ENCODE data around the gene BAG1.

Gene BAG1

DNA sequence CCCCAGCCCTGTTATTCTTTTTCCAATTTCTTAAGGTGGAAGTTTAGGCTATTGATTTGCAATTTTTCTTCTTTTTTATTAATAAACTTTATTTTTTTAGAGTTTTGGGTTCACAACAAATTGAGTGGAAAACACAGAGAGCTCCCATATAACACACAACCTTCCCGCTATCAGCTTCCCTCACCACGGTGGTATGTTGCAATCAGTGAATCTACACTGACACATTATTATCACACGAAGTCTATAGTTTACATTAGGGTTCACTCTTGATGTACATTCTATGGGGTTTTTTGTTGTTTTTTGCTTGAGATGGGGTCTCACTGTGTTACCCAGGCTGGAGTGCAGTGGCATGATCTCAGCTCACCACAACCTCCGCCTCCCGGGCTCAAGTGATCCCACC lies 21.0 kb upstream of the BAG1 start:
- no peak overlapping the region for H3K18ac ChIP-seq (ENCODE audit: low read depth in 1 of 2, low read length in 2 of 2)
- 95% methylated on average over 4 of the region's 5 CpGs for WGBS
- no peak overlapping the region for H4K8ac ChIP-seq (ENCODE audit: low read length)
- H2BK120ac ChIP-seq (ENCODE audit: low read depth, low read length) = no peak overlapping the region
- peaks cover 5% of the 10 kb centered on the region for H3K4me1 ChIP-seq (ENCODE audit: control insufficient read depth, insufficient read depth, low read depth, low read length)
- H2BK5ac ChIP-seq (ENCODE audit: low read depth, low read length, poor library complexity, severe bottlenecking) = no peak overlapping the region
- H3K14ac ChIP-seq (ENCODE audit: low read length in 2 of 2) = no peak overlapping the region
- no peak overlapping the region for H3K4me3 ChIP-seq (ENCODE audit: insufficient read depth in 1 of 2, low read depth in 1 of 2, low read length in 2 of 2)
- no peak overlapping the region for H3K4ac ChIP-seq (ENCODE audit: low read depth in 1 of 2, low read length in 2 of 2)
- H3K79me1 ChIP-seq (replicated peaks; ENCODE audit: low read length, poor library complexity, severe bottlenecking) = peaks cover 2% of the 10 kb centered on the region
- no peaks in the 10 kb centered on the region for H3K27me3 ChIP-seq (ENCODE audit: control insufficient read depth in 1 of 2, insufficient read depth in 1 of 2, low read length in 2 of 2)
- no peak overlapping the region for H2BK12ac ChIP-seq (ENCODE audit: low read length in 2 of 2)
- H3K23ac ChIP-seq (ENCODE audit: low read length in 2 of 2) = no peak overlapping the region
- no peak overlapping the region for H3K9ac ChIP-seq (ENCODE audit: low read length)
- H2AK5ac ChIP-seq (ENCODE audit: low read length, severe bottlenecking) = no peak overlapping the region
- H3K27ac ChIP-seq (ENCODE audit: low read length, poor library complexity, severe bottlenecking) = no peak overlapping the region
- H4K91ac ChIP-seq (ENCODE audit: low read length) = no peak overlapping the region
- DNase-seq = no peak
- no peak overlapping the region for H2BK15ac ChIP-seq (ENCODE audit: low read depth, poor library complexity, severe bottlenecking)
- H3K36me3 ChIP-seq (ENCODE audit: control insufficient read depth in 1 of 2, insufficient read depth in 2 of 2, low read depth in 1 of 2, low read length in 2 of 2) = peaks cover 6 to 52% of the 10 kb centered on the region in 2 experiments
- no peaks in the 10 kb centered on the region for H3K9me3 ChIP-seq (ENCODE audit: control insufficient read depth, low read length)
- H3K4me2 ChIP-seq (ENCODE audit: low read length, poor library complexity, severe bottlenecking) = no peak overlapping the region
- no peak overlapping the region for H2AFZ ChIP-seq (ENCODE audit: low read depth, low read length)

DNA sequence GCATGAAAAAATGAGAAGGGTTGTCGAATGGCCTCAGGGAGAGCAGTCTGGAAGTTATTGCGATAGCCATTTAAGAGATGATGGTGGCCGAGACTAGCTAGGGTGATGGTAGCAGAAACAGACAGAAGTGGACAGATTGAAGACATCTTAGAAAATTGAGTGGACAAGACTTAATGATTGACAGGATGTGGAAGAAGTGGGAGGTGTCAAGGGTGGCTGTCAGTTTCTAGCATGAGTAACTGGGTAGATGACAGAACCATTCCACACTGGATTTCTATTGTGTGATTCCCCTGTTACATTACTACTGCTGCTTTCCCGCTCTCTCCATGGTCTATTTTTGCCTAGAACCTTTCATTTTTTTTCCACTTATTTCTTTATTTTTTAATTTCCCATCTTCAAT lies 13.0 kb upstream of the BAG1 start:
- H3K4me2 ChIP-seq (ENCODE audit: low read length, poor library complexity, severe bottlenecking) = no peak overlapping the region

DNA sequence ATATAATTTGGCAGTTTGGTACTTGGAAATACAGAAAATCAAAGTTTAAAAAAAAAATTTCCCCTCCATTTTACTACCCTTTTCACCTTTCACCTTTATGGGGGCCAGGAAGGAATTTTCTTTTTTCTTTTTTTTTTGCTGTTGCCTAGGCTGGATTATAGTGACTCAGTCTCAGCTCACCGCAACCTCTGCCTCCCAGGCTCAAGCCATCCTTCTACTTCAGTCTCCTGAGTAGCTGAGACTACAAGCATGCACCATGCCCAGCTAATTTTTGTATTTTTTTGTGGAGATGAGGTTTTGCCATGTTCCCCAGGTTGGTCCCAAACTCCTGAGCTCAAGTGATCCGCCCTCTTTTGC lies 9.4 kb upstream of the BAG1 start:
- peak overlapping the region; percentile 16 for H3K9ac ChIP-seq (ENCODE audit: low read length)
- no peak overlapping the region for H3K4me2 ChIP-seq (ENCODE audit: low read length, poor library complexity, severe bottlenecking)
- H3K14ac ChIP-seq (ENCODE audit: low read length in 2 of 2) = no peak overlapping the region
- no peak overlapping the region for H3K18ac ChIP-seq (ENCODE audit: low read depth in 1 of 2, low read length in 2 of 2)
- no peak for DNase-seq
- no peak overlapping the region for H3K23ac ChIP-seq (ENCODE audit: low read length in 2 of 2)
- H2BK12ac ChIP-seq (ENCODE audit: low read length in 2 of 2) = no peak overlapping the region
- WGBS = 100% methylated on average over 1 of the region's 2 CpGs
- no peak overlapping the region for H3K4ac ChIP-seq (ENCODE audit: low read depth in 1 of 2, low read length in 2 of 2)
- no peak overlapping the region for H2BK15ac ChIP-seq (ENCODE audit: low read depth, poor library complexity, severe bottlenecking)
- no peak overlapping the region for H2BK120ac ChIP-seq (ENCODE audit: low read depth, low read length)
- no peaks in the 10 kb centered on the region for H3K27me3 ChIP-seq (ENCODE audit: control insufficient read depth in 1 of 2, insufficient read depth in 1 of 2, low read length in 2 of 2)
- H3K4me1 ChIP-seq (ENCODE audit: control insufficient read depth, insufficient read depth, low read depth, low read length) = no peaks in the 10 kb centered on the region
- peaks cover 19 to 94% of the 10 kb centered on the region in 2 experiments for H3K36me3 ChIP-seq (ENCODE audit: control insufficient read depth in 1 of 2, insufficient read depth in 2 of 2, low read depth in 1 of 2, low read length in 2 of 2)
- H4K91ac ChIP-seq (ENCODE audit: low read length) = no peak overlapping the region
- H3K9me3 ChIP-seq (ENCODE audit: control insufficient read depth, low read length) = no peaks in the 10 kb centered on the region
- no peak overlapping the region for H3K27ac ChIP-seq (ENCODE audit: low read length, poor library complexity, severe bottlenecking)
- H3K4me3 ChIP-seq (ENCODE audit: insufficient read depth in 1 of 2, low read depth in 1 of 2, low read length in 2 of 2) = no peak overlapping the region
- peaks cover 11% of the 10 kb centered on the region for H3K79me1 ChIP-seq (replicated peaks; ENCODE audit: low read length, poor library complexity, severe bottlenecking)
- no peak overlapping the region for H2BK5ac ChIP-seq (ENCODE audit: low read depth, low read length, poor library complexity, severe bottlenecking)
- H4K8ac ChIP-seq (ENCODE audit: low read length) = no peak overlapping the region
- no peak overlapping the region for H2AFZ ChIP-seq (ENCODE audit: low read depth, low read length)
- no peak overlapping the region for H2AK5ac ChIP-seq (ENCODE audit: low read length, severe bottlenecking)

More for the DNA sequence above, 13.0 kb upstream of the BAG1 start:
- H4K91ac ChIP-seq (ENCODE audit: low read length) = no peak overlapping the region
- H3K4me3 ChIP-seq (ENCODE audit: insufficient read depth in 1 of 2, low read depth in 1 of 2, low read length in 2 of 2) = no peak overlapping the region
- H3K9ac ChIP-seq (ENCODE audit: low read length) = no peak overlapping the region
- no peak overlapping the region for H3K27ac ChIP-seq (ENCODE audit: low read length, poor library complexity, severe bottlenecking)
- no peak overlapping the region for H2BK120ac ChIP-seq (ENCODE audit: low read depth, low read length)
- no peak overlapping the region for H3K23ac ChIP-seq (ENCODE audit: low read length in 2 of 2)
- H2AK5ac ChIP-seq (ENCODE audit: low read length, severe bottlenecking) = no peak overlapping the region
- H3K36me3 ChIP-seq (ENCODE audit: control insufficient read depth in 1 of 2, insufficient read depth in 2 of 2, low read depth in 1 of 2, low read length in 2 of 2) = peaks cover 26 to 94% of the 10 kb centered on the region in 2 experiments
- 96% methylated on average over 4 of the region's 4 CpGs for WGBS
- H3K4ac ChIP-seq (ENCODE audit: low read depth in 1 of 2, low read length in 2 of 2) = no peak overlapping the region
- no peak overlapping the region for H3K18ac ChIP-seq (ENCODE audit: low read depth in 1 of 2, low read length in 2 of 2)
- peaks cover 11% of the 10 kb centered on the region for H3K79me1 ChIP-seq (replicated peaks; ENCODE audit: low read length, poor library complexity, severe bottlenecking)
- no peak overlapping the region for H2BK15ac ChIP-seq (ENCODE audit: low read depth, poor library complexity, severe bottlenecking)
- H2AFZ ChIP-seq (ENCODE audit: low read depth, low read length) = no peak overlapping the region
- H4K8ac ChIP-seq (ENCODE audit: low read length) = no peak overlapping the region
- no peaks in the 10 kb centered on the region for H3K27me3 ChIP-seq (ENCODE audit: control insufficient read depth in 1 of 2, insufficient read depth in 1 of 2, low read length in 2 of 2)
- no peak overlapping the region for H2BK12ac ChIP-seq (ENCODE audit: low read length in 2 of 2)
- no peak overlapping the region for H2BK5ac ChIP-seq (ENCODE audit: low read depth, low read length, poor library complexity, severe bottlenecking)
- H3K14ac ChIP-seq (ENCODE audit: low read length in 2 of 2) = no peak overlapping the region
- no peak for DNase-seq
- no peaks in the 10 kb centered on the region for H3K4me1 ChIP-seq (ENCODE audit: control insufficient read depth, insufficient read depth, low read depth, low read length)
- H3K9me3 ChIP-seq (ENCODE audit: control insufficient read depth, low read length) = no peaks in the 10 kb centered on the region

DNA sequence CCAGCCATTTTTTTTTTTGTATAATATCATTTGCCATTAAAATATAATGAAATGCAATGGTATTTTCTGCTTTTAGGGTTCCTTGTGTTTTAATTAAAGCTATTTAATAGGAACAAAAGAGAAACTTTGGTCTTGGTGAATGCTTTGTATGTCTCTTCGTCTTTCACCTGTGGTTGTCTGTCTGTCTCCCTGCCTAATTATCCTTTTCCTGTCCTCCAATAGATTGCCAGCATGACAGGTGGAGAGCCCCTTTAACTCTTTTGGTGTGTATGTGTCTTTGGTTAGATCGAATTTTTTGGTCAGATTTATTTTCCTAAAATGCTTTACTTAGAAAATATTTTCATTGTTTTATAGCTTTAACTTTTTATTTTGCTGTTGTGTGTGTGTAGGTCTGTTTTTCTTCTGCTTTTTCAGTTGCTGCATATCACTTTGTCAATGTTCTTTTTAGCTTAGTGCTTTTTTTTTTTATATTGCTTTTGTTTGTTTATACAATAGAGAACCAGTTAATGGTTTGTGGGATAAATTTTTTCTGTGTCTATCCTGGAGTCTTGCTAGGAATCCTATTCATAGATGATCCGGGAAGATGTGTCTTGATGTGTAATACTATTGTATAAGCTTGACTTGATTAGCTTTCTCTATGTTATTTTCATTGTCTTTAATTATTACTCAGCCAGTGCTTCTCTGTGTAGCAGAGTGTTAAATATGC lies 8.9 kb upstream of the BAG1 start:
- H3K18ac ChIP-seq (ENCODE audit: low read depth in 1 of 2, low read length in 2 of 2) = no peak overlapping the region
- peaks cover 17 to 94% of the 10 kb centered on the region in 2 experiments for H3K36me3 ChIP-seq (ENCODE audit: control insufficient read depth in 1 of 2, insufficient read depth in 2 of 2, low read depth in 1 of 2, low read length in 2 of 2)
- no peak overlapping the region for H2AFZ ChIP-seq (ENCODE audit: low read depth, low read length)
- no peak overlapping the region for H3K4ac ChIP-seq (ENCODE audit: low read depth in 1 of 2, low read length in 2 of 2)
- no peak overlapping the region for H4K8ac ChIP-seq (ENCODE audit: low read length)
- no peak overlapping the region for H3K14ac ChIP-seq (ENCODE audit: low read length in 2 of 2)
- H2BK5ac ChIP-seq (ENCODE audit: low read depth, low read length, poor library complexity, severe bottlenecking) = no peak overlapping the region
- H2BK12ac ChIP-seq (ENCODE audit: low read length in 2 of 2) = no peak overlapping the region
- H3K4me3 ChIP-seq (ENCODE audit: insufficient read depth in 1 of 2, low read depth in 1 of 2, low read length in 2 of 2) = no peak overlapping the region
- no peaks in the 10 kb centered on the region for H3K4me1 ChIP-seq (ENCODE audit: control insufficient read depth, insufficient read depth, low read depth, low read length)
- H2BK15ac ChIP-seq (ENCODE audit: low read depth, poor library complexity, severe bottlenecking) = no peak overlapping the region
- no peak overlapping the region for H2AK5ac ChIP-seq (ENCODE audit: low read length, severe bottlenecking)
- H3K27me3 ChIP-seq (ENCODE audit: control insufficient read depth in 1 of 2, insufficient read depth in 1 of 2, low read length in 2 of 2) = no peaks in the 10 kb centered on the region
- no peak for DNase-seq
- no peak overlapping the region for H2BK120ac ChIP-seq (ENCODE audit: low read depth, low read length)
- peak overlapping the region; percentile 16 for H3K9ac ChIP-seq (ENCODE audit: low read length)
- no peak overlapping the region for H4K91ac ChIP-seq (ENCODE audit: low read length)
- H3K79me1 ChIP-seq (replicated peaks; ENCODE audit: low read length, poor library complexity, severe bottlenecking) = peaks cover 11% of the 10 kb centered on the region
- H3K27ac ChIP-seq (ENCODE audit: low read length, poor library complexity, severe bottlenecking) = no peak overlapping the region
- H3K9me3 ChIP-seq (ENCODE audit: control insufficient read depth, low read length) = no peaks in the 10 kb centered on the region
- WGBS = 80% methylated on average over 1 of the region's 3 CpGs
- H3K23ac ChIP-seq (ENCODE audit: low read length in 2 of 2) = no peak overlapping the region
- no peak overlapping the region for H3K4me2 ChIP-seq (ENCODE audit: low read length, poor library complexity, severe bottlenecking)
